Left kidney (tissue), 2 donors: ENCODE data around the gene COMMD4. TPM values are rescaled to one million over a fixed set of nuclear protein-coding genes. Genes with fewer than 3 reads are reported as not detected.

ENCODE experiments used
- DNase-seq: peaks from one replicate; pipeline ENCODE4 v3.0.0-alpha.2; 2013
- polyA plus RNA-seq: library from polyadenylated mRNA; unstranded; fragments of 120-200 nt; gene quantifications from one replicate; pipeline ENCODE4 v1.2.1, GENCODE V29; 2013; ENCODE audit not compliant: insufficient read length

The COMMD4 gene
- polyA plus RNA-seq, 1 donor, result 91.0 TPM

GRCh38 chr15:75354454-75354853 is 18.6 kb downstream of the COMMD4 start:
- no peak for DNase-seq

DNA sequence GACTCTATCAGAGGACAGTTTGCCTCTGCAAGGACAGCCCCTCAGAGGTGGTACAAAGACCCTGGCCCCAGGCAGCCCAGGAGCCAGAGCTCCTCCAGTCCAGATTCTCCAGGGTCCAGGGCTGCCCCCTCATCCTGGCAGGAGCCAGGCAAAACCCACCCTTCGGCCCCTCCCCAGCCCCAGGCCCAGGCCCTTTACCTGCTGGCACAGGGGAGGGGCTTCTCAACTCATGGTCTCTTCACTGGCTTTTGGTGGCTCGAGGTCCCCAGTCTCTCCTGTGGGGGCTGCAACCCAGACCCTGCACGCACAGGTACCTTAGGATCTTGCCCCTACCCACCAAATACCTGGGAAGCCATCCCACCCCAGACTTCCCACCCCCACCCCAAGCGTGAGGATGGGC is 19.5 kb downstream of the COMMD4 start:
- no peak for DNase-seq

DNA sequence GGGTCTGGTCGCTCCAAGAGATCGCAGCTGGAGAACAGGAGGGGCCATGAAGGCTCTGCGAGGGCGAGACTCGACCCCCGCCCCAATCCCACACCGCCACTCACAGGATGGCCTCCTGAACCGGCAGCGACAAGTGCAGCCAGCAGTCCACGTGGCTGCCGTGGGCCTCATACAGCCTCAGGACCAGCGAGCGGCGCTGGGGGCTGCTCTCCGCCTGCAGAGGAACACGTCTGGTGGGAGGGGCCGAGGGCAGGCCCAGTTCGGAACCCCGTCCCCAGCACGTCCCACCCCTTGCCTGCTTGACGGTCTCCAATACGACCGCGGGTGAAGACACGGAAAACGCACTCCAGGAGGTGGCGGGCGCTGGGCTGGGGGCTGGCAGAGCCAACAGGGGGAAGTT is 20.1 kb downstream of the COMMD4 start:
- no peak for DNase-seq

- no peak for DNase-seq
These were observed 20.7 kb downstream of the COMMD4 start for GRCh38 chr15:75356517-75356916.

DNA sequence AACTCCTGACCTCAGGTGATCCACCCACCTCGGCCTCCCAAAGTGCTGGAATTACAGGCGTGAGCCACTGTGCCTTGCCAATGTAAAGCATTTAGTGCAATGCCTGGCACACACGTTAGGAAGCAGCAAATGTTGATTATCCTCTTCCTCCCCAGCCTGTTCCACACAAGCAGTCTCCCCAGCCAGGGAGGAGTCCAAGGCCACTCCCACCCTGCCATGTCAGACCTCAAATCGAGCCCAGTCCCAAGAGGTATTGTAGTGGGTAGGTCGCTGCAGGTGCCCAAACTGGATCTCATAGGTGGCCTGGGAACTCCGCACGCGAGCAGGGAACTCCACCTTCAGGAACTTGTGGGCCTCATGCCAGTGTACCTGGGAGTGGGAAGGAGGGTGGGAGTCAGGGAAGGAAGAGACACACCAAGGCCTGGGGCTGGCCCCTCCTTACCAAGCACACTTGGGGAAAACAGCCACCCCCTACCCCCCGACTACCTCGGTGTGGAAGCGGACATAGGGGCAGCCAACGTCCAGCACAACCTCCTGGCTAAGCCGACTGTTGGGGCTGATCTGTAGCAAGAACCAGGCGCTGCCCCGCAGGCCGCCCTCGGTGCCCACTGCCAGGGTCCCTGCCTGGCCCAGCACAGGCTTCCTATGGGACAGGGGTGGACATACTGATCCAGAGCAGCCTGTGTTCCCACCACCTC is 22.3 kb downstream of the COMMD4 start:
- DNase-seq, result no peak

GRCh38 chr15:75358771-75359536 is 23.1 kb downstream of the COMMD4 start:
- no peak for DNase-seq

- no peak for DNase-seq
These were observed 23.8 kb downstream of the COMMD4 start for GRCh38 chr15:75359537-75360250.

- DNase-seq, result no peak
These were observed 24.5 kb downstream of the COMMD4 start for GRCh38 chr15:75360391-75360790.

- no peak for DNase-seq
These were observed 25.0 kb downstream of the COMMD4 start for GRCh38 chr15:75360856-75361255.

GRCh38 chr15:75361361-75361988 is 25.6 kb downstream of the COMMD4 start:
- no peak for DNase-seq

- DNase-seq, result no peak
These were observed 26.3 kb downstream of the COMMD4 start for GRCh38 chr15:75361989-75362641.

DNA sequence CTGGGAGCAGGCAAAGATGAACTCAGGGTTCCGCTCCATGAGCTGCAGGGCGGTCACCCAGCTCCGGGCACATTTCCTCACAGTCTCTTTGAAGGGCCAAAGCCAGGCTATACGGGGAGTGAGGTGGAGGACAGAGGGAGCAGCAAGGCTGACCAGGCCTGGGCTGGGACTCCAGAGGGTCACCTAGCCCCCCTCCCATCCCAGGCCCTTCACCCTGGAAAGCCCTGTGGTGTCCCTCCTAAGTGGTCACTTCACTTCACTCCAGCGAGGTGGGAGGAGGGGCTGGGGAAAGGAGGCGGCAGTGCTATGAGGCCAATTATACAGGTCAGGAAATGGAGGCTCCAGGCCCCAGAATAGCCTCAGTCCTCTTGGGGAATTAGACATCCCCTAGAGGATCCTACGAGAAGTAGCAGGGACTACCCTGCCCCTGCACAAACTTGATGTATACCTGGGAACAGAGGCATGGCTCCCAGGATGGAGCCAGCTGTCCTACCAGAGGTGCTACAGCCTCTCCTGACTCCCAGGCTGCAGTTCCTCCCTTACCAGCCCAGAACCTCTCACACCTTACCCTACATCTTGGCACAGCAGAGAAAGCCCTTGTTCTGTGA is 26.9 kb downstream of the COMMD4 start:
- no peak for DNase-seq

GRCh38 chr15:75363786-75364185 is 27.9 kb downstream of the COMMD4 start:
- no peak for DNase-seq

- no peak for DNase-seq
These were observed 29.0 kb downstream of the COMMD4 start for GRCh38 chr15:75364881-75365280.

DNA sequence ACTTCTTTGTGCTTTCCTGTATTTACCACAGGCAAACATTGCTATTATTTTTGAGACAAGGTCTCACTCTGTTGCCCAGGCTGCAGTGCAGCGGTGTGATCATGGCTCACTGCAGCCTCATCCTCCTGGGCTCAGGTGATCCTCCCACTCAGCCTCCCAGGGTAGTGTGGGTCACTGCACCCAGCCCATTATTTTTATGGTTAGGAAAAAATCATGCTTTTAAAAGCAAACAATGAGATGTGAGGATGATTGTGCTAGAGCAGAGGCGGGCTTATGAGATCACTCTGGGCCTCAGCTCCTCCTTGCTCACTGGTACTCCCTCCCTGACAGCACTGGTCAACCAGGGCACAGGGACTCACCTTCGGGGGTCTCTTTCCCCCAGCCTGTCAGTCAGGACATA is 30.3 kb downstream of the COMMD4 start:
- DNase-seq, result no peak

- DNase-seq, result no peak
These were observed 31.1 kb downstream of the COMMD4 start for GRCh38 chr15:75367006-75367405.

DNA sequence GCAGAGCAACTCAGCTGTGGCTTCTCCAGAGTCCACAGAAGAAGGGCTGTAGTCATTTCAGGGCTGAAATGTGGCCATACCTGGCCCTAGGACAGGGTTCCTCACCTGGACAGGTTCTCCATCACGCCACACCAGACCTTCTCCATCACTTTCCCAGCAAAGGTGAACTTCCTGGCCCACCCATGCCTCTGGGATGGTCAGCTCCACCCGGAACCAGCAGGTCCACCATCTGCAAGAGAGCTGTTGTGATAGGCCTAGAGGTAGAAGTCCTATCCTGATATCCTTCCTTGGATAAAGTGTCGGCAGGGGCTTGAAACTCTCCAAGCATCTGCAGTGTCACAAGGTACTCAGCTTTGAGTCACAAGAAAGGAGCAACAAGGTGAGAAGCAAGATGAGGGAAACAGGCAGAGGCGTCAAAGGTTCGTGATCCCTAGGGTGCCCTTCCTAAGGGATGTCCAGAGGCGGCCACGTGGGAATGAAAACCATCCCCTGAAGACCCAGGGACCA is 31.6 kb downstream of the COMMD4 start:
- no peak for DNase-seq

- DNase-seq, result peak; percentile 92
These were observed 32.2 kb downstream of the COMMD4 start, which contains the start of gene MAN2C1 for GRCh38 chr15:75367913-75368688. TSS of gene MAN2C1 (minus strand) at chr15:75368607. CDS start at chr15:75368583, 24 bp downstream.

GRCh38 chr15:75368689-75369239 is 32.9 kb downstream of the COMMD4 start:
- DNase-seq, result no peak
